Lower lobe of right lung (tissue), 2 donors: Measurements from ENCODE around the gene FOSB. TPM values are rescaled to one million over a fixed set of nuclear protein-coding genes. Genes with fewer than 3 reads are reported as not detected.
A peak's percentile ranks its signal among the peaks of the same experiment; 100 is the strongest.

ENCODE experiments used
- ATAC-seq, 2 donors: fragments of 200-7000 bp; cut with Tn5 transposase; one replicate each; pipeline ENCODE4 v1.9.1; 2020 to 2022; ENCODE audit warnings: mild to moderate bottlenecking in 2 of 2, moderate library complexity in 2 of 2
- DNase-seq: peaks from one replicate; pipeline ENCODE4 v3.0.0-alpha.2; 2020
- H3K27ac ChIP-seq: fragments of 200-600 bp; one replicate; pipeline ENCODE4 v1.8.0; 2022
- H3K27me3 ChIP-seq: fragments of 200-600 bp; one replicate; pipeline ENCODE4 v1.8.0; 2022; ENCODE audit warnings: low read depth
- H3K36me3 ChIP-seq: fragments of 200-600 bp; one replicate; pipeline ENCODE4 v1.8.0; 2022; ENCODE audit warnings: mild to moderate bottlenecking
- H3K4me1 ChIP-seq: fragments of 200-600 bp; one replicate; pipeline ENCODE4 v1.8.0; 2022
- H3K4me3 ChIP-seq: fragments of 200-600 bp; one replicate; pipeline ENCODE4 v1.8.0; 2022; ENCODE audit warnings: mild to moderate bottlenecking
- H3K9me3 ChIP-seq: fragments of 200-600 bp; one replicate; pipeline ENCODE4 v1.8.0; 2022
- intact Hi-C: fragments of 100-400 bp; cut with DNase I; formaldehyde crosslinking; loops from one replicate; pipeline ENCODE4 v1.11.0; 2022
- total RNA-seq: library from RNA; stranded (reverse); fragmentation: NEBNext Ultra II Directional; extraction: Animal tissue kit (Norgen Biotek cat#: 25700); gene quantifications from one replicate; pipeline ENCODE4 v1.2.1, GENCODE V29; 2021
- TF ChIP-seq, protein P1 (sequence below): fragments of 200-600 bp; IDR thresholded peaks from one replicate; pipeline ENCODE4 v1.8.0; 2022; ENCODE audit warnings: antibody characterized with exemption, mild to moderate bottlenecking
- donor health status: DM: no; HTN: yes; CAD: no; lungs with severe emphysema.

Gene FOSB
- total RNA-seq, 1 donor from 2014 or later, result 18.0 TPM

- TF ChIP-seq, protein P1, sequence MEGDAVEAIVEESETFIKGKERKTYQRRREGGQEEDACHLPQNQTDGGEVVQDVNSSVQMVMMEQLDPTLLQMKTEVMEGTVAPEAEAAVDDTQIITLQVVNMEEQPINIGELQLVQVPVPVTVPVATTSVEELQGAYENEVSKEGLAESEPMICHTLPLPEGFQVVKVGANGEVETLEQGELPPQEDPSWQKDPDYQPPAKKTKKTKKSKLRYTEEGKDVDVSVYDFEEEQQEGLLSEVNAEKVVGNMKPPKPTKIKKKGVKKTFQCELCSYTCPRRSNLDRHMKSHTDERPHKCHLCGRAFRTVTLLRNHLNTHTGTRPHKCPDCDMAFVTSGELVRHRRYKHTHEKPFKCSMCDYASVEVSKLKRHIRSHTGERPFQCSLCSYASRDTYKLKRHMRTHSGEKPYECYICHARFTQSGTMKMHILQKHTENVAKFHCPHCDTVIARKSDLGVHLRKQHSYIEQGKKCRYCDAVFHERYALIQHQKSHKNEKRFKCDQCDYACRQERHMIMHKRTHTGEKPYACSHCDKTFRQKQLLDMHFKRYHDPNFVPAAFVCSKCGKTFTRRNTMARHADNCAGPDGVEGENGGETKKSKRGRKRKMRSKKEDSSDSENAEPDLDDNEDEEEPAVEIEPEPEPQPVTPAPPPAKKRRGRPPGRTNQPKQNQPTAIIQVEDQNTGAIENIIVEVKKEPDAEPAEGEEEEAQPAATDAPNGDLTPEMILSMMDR, result no peak
- Histone ChIP-seq H3K27ac (no peak overlapping the region), H3K9me3 (no peaks in the 10 kb centered on the region), H3K4me1 (peaks cover 34% of the 10 kb centered on the region), H3K36me3 (no peaks in the 10 kb centered on the region), H3K4me3 (peak overlapping the region; percentile 42), H3K27me3 (peaks cover 8% of the 10 kb centered on the region)
- ATAC-seq, result peak; percentile 13 to 22
- peak; percentile 76 for DNase-seq
- intact Hi-C loops, result no loop called here
Measured at GRCh38 chr19:45499196-45500180, 31.7 kb downstream of the FOSB start.

GRCh38 chr19:45500918-45501729, 33.3 kb downstream of the FOSB start:
- no peak overlapping the region for H3K27ac ChIP-seq
- TF ChIP-seq, protein P1, result no peak
- no peaks in the 10 kb centered on the region for H3K9me3 ChIP-seq
- peaks cover 36% of the 10 kb centered on the region for H3K4me1 ChIP-seq
- intact Hi-C loops, result no loop called here
- DNase-seq, result no peak
- H3K4me3 ChIP-seq, result no peak overlapping the region
- no peak for ATAC-seq
- peaks cover 8% of the 10 kb centered on the region for H3K27me3 ChIP-seq
- H3K36me3 ChIP-seq, result no peaks in the 10 kb centered on the region

DNA sequence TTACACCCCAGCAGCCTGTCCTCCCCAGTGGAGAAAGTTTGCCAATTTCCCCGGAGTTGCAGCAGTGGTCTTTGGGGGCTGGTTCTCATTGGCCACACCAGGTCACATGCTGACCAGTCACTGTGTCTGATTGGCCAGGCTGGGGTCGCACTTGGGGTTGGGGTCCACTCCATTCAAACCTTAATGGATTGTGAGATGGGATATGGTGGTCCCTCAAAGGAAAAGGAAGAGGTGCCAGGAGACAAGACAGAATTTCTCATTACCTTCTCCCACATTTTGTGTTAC, 33.9 kb downstream of the FOSB start:
- H3K27ac ChIP-seq, result no peak overlapping the region
- peaks cover 8% of the 10 kb centered on the region for H3K27me3 ChIP-seq
- intact Hi-C loops, result no loop called here
- H3K4me1 ChIP-seq, result peaks cover 33% of the 10 kb centered on the region
- no peaks in the 10 kb centered on the region for H3K9me3 ChIP-seq
- ATAC-seq (no peak), DNase-seq (no peak)
- H3K4me3 ChIP-seq, result no peak overlapping the region
- H3K36me3 ChIP-seq, result no peaks in the 10 kb centered on the region
- TF ChIP-seq, protein P1, result no peak

GRCh38 chr19:45502111-45502510, 34.3 kb downstream of the FOSB start:
- H3K27ac ChIP-seq, result no peak overlapping the region
- no peak for DNase-seq
- TF ChIP-seq, protein P1, result no peak

GRCh38 chr19:45503909-45504308, 36.1 kb downstream of the FOSB start:
- H3K9me3 ChIP-seq, result no peaks in the 10 kb centered on the region
- TF ChIP-seq, protein P1, result no peak
- H3K27me3 ChIP-seq, result peaks cover 4% of the 10 kb centered on the region
- ATAC-seq, result no peak
- no peak overlapping the region for H3K4me3 ChIP-seq
- no peaks in the 10 kb centered on the region for H3K36me3 ChIP-seq
- peaks cover 14% of the 10 kb centered on the region for H3K4me1 ChIP-seq
- no peak for DNase-seq
- no peak overlapping the region for H3K27ac ChIP-seq
- intact Hi-C loops, result no loop called here

More at GRCh38 chr19:45502111-45502510, 34.3 kb downstream of the FOSB start:
- no peaks in the 10 kb centered on the region for H3K36me3 ChIP-seq
- peaks cover 32% of the 10 kb centered on the region for H3K4me1 ChIP-seq
- ATAC-seq, result no peak
- intact Hi-C loops, result no loop called here
- peaks cover 8% of the 10 kb centered on the region for H3K27me3 ChIP-seq
- no peak overlapping the region for H3K4me3 ChIP-seq
- H3K9me3 ChIP-seq, result no peaks in the 10 kb centered on the region
